Measurements from ENCODE around the gene SEMA3B.
A peak's percentile ranks its signal among the peaks of the same experiment; 100 is the strongest.
"Not testable (repeated sequence)": the region's sequence is repeated elsewhere in the genome, so short reads cannot be mapped to it uniquely, and the experiment has no call there.

The SEMA3B gene

DNA sequence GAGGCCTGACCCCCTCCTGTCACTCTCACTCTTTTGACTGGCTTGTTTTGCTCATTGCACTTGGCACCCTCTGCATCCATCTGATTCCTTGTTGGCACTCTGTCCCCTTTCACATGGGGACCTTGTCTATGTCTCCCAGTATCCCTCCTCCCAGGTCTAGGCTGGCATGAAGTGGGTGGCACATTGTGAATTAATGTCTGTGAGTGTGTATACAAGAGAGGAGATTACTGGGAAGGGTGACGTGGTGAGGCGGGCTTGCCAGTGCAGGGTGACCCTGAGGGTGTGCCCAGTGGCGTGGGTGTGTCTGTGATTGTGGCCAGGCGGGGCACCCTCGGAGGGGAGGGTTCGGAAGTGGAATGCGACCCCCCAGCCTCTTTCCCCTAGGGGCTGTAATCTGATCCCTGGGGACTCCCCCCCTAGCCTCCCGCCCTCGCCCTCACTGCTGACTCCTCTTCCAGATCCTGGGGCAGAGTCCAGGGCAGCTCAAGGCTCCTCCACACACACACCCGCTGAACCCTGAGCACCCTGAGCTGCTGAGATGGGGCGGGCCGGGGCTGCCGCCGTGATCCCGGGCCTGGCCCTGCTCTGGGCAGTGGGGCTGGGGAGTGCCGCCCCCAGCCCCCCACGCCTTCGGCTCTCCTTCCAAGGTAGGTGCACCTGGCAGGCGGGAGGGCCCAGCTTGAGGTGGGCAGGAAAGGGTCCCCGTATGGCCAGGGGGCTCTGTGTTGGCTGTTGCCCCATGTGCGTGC lies at the start of gene SEMA3B:
SEMA3B (plus strand) TSS at position 445 of the 749 bp plus-strand sequence; CDS start at position 539, 94 bp downstream.
- intact Hi-C loops (cut with micrococcal nuclease), result no loop called here
- Mint-ChIP-seq H3K27me3 (peaks cover 55% of the 10 kb centered on the region), H3K4me3 (no peak within 1 kb of the TSS), H3K9me3 (no peaks in the 10 kb centered on the region), H3K36me3 (ENCODE audit: low read depth) (no peaks in the 10 kb centered on the region), H3K27ac (no peak within 1 kb of the TSS), H3K4me1 (ENCODE audit: low read depth) (peaks cover 13% of the 10 kb centered on the region)

DNA sequence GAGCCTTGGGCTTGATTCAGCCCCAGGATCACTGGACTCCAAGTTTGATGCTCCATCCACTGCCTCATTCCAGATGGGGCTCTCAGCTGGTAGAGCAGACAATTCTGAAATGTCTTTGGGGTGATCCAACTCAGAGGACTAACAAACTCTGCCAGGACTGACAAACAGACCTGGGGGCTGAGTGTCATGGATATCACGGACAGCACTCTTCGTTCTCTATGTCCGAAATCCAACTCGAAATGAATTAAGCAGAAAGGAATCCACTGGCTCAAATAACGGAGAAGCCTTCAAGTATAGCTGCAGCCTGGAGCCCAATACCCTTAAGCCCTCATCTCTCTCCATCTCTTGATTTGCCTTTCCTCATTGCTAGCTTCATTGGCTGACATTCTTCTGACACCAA lies 49.7 kb upstream of the SEMA3B start:
- no peaks in the 10 kb centered on the region for H3K36me3 Mint-ChIP-seq (ENCODE audit: low read depth)
- intact Hi-C loops (cut with micrococcal nuclease), result no loop called here

DNA sequence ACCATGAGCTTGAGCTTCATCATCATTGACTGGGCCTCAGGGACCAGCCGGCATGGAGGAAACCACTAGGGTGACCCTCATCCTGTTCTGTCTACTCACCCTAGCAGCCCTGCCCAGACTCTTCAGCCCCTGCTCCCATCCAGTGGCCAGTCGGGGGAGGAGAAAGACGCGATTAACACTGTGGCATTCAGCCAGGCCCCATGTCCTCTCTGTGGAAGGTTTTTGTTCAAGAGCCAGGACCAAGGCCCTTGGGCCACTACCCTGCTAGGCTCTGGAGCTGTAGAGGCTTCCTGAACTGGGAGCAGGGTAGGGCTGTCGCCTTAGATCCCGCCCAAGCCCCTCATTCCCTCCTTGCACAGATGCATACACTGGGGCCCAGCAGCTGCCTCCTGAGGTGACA lies 48.8 kb upstream of the SEMA3B start:
- no peak overlapping the region for H3K27ac Mint-ChIP-seq
- no peaks in the 10 kb centered on the region for H3K36me3 Mint-ChIP-seq (ENCODE audit: low read depth)

More for the DNA sequence above, 49.7 kb upstream of the SEMA3B start:
- H3K27me3 Mint-ChIP-seq, result peaks cover 13% of the 10 kb centered on the region
- H3K27ac Mint-ChIP-seq, result no peak overlapping the region
- no peak overlapping the region for H3K4me3 Mint-ChIP-seq
- H3K9me3 Mint-ChIP-seq, result no peaks in the 10 kb centered on the region
- peaks cover 4% of the 10 kb centered on the region for H3K4me1 Mint-ChIP-seq (ENCODE audit: low read depth)

DNA sequence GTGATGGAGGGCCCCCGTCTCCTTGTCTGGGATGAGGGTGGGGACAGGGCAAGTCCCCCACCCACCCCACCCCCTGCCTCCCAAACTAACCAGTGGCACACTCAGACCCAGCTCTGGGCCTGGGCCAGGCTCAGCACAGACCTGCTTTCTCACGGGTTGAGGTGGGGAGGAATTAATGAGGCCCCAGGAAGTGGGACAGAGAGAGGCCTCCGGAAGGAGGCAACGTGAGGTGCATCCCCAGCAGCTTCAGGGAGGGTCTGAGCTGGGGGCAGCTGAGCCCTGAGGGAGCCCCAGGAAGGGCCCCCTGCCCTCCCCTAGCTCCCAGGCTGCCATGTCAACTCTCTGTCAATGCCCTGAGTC lies 47.9 kb upstream of the SEMA3B start:
- Mint-ChIP-seq H3K9me3 (no peaks in the 10 kb centered on the region), H3K36me3 (ENCODE audit: low read depth) (no peaks in the 10 kb centered on the region), H3K4me1 (ENCODE audit: low read depth) (peaks cover 7% of the 10 kb centered on the region), H3K27ac (no peak overlapping the region), H3K27me3 (peaks cover 27% of the 10 kb centered on the region), H3K4me3 (no peak overlapping the region)
- intact Hi-C loops (cut with micrococcal nuclease), result no loop called here

More for the DNA sequence above, 48.8 kb upstream of the SEMA3B start:
- H3K9me3 Mint-ChIP-seq, result no peaks in the 10 kb centered on the region
- intact Hi-C loops (cut with micrococcal nuclease), result no loop called here
- peaks cover 21% of the 10 kb centered on the region for H3K27me3 Mint-ChIP-seq
- peaks cover 4% of the 10 kb centered on the region for H3K4me1 Mint-ChIP-seq (ENCODE audit: low read depth)
- H3K4me3 Mint-ChIP-seq, result no peak overlapping the region

DNA sequence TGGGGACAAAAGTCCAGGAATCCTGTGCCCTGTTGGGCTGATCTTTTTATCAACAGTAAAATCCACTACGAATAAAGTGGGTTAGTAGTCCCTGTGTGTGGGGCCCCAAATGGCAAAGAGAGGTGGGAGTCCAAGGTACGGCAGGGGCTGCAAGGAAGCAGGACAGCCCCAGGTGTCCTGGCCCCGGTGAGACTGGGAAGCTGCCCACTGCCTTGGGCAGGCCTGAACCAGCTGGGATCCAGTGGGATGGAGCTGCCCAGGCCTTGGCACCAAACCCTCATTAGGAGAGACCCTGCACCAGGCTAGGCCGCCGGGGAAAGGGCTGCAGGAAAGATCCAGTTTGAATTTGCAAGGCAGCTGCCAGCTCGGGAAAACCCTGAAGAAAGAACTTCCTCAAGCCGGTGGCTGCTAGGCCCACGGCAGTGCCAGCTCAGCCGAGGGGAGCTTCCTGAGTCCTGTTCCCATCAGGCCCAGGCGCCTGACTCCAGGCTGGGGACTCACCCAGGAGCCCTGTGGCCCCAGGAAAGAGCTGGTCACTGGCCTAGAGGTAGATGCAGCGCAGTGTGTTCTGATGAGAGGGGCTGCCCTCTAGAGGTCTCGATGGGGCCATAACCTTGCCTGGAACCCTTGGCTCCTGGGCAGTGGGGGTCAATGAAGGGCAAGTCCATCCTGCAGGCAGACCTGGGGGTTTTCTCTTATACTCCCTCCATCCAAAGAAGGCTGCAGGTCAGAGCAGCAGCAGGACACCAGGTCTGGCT lies 47.4 kb upstream of the SEMA3B start:
- H3K27me3 Mint-ChIP-seq, result peaks cover 29% of the 10 kb centered on the region
- H3K36me3 Mint-ChIP-seq (ENCODE audit: low read depth), result no peaks in the 10 kb centered on the region
- H3K4me1 Mint-ChIP-seq (ENCODE audit: low read depth), result peaks cover 12% of the 10 kb centered on the region
- intact Hi-C loops (cut with micrococcal nuclease), result no loop called here
- no peaks in the 10 kb centered on the region for H3K9me3 Mint-ChIP-seq
- H3K4me3 Mint-ChIP-seq, result no peak overlapping the region
- H3K27ac Mint-ChIP-seq, result no peak overlapping the region

DNA sequence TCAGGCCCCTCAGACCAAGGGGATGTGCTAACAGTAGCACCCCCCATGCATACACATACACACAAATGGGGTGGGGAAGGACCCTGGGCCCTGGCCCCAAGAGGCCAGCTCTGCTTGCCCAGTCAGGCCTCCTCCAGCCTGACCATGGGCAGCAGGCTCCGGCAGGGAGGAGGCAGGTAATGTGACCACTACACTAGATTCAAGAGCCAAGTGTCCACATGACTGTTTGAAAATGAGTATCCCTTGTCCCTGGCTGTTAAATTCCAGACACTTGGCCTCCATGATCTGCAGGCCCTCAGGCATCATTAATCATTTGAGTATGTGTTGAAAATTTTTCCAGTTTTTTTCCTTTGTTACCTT lies 46.8 kb upstream of the SEMA3B start:
- H3K4me3 Mint-ChIP-seq, result no peak overlapping the region
- no peaks in the 10 kb centered on the region for H3K36me3 Mint-ChIP-seq (ENCODE audit: low read depth)
- H3K9me3 Mint-ChIP-seq, result no peaks in the 10 kb centered on the region
- H3K4me1 Mint-ChIP-seq (ENCODE audit: low read depth), result peaks cover 18% of the 10 kb centered on the region
- intact Hi-C loops (cut with micrococcal nuclease), result no loop called here
- peaks cover 26% of the 10 kb centered on the region for H3K27me3 Mint-ChIP-seq
- H3K27ac Mint-ChIP-seq, result no peak overlapping the region

DNA sequence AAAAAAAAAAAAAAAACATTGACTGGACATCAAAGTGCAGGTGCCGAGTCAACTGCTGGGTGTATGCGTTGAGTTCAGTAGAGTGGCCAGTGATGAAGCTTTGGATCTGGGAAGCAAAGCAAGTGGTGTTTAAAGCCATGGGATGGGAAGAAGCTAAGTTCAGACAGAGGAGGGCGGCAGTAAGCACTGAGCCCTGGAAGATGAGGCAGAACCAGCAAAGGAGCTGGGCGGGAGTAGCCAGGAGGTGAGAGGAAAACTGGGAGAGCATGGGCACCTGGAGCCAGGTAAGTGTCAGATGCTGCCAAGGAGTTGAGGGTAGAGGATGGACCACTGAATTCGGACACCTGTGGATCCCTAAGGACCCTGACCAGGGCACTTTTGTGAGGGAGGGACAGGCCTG lies 44.3 kb upstream of the SEMA3B start:
- Mint-ChIP-seq H3K4me3 (no peak overlapping the region), H3K27me3 (peaks cover 22% of the 10 kb centered on the region), H3K36me3 (ENCODE audit: low read depth) (no peaks in the 10 kb centered on the region), H3K9me3 (no peaks in the 10 kb centered on the region), H3K4me1 (ENCODE audit: low read depth) (peaks cover 43% of the 10 kb centered on the region), H3K27ac (no peak overlapping the region)
- intact Hi-C loops (cut with micrococcal nuclease), result no loop called here

DNA sequence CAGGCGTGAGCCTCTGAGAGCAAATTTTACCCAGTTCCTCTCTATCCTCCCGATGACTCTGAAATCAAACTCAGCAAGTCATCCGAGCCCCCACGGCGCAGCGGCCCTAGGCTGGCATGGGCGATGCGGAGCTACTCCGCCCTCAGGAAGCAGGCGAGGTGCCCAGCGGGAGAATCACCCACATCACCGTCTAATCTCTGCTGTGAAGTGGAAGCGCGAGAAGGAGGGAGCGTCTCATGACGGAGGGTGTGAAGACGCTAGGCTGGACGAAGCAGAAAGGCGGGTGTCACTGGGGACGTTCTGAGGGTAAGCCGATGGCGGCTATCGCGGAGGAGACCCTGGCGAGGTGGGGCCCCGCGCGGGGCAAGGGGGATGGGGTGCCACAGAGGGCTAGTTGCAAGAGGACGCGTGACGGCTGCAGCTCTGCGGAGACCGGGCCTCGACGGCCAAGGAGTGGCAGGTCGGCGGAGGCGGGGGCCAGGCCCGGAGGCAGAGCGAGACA lies 42.0 kb upstream of the SEMA3B start:
- Mint-ChIP-seq H3K27me3 (peaks cover 22% of the 10 kb centered on the region), H3K36me3 (ENCODE audit: low read depth) (no peaks in the 10 kb centered on the region), H3K4me1 (ENCODE audit: low read depth) (peaks cover 61% of the 10 kb centered on the region), H3K9me3 (no peaks in the 10 kb centered on the region), H3K27ac (peak overlapping the region; percentile 92), H3K4me3 (peak overlapping the region; percentile 82)
- intact Hi-C loops (cut with micrococcal nuclease), result loop anchor here (1.0 kb wide), 4 partner anchors 19 to 106 kb away; no protein-coding TSS in a partner anchor

DNA sequence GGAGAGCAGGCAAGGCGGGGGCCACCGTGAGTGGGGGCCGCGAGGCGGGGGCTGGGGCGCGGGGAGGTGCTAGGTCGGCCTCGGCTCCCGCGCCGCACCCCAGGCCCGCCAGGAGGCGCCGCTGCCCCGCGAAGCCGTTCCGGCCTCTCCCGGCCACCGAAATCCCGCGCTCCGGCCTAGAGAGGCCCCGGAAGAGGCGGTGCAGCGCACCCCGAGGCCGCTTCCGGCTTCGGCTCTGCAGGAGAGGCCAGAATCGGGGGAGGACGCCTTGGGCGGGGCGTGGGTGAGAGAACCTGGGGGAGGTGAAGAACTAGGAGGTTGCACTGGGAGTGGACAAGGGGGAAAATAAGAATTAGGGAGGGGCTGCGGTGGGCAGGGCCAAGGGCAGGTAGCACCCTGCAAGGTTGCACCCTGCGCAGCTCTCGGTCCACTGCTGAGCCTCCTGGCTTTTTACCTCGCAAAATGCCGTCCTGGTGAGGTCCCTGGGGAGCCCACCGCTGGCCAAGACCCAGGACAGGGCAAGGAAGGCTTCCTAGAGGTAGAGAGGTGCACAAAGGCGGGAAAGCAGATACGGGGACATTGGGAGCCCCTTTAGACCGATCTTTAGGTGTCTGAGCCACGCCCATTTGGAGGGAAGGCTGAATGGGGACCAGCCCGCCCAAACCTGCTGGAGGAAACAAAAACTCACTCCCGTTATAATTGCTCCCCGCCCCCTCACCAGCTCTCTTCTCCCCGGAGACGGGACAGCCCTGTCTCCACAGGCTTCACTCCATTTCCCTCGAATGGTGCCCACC lies 41.4 kb upstream of the SEMA3B start:
- Mint-ChIP-seq H3K4me1 (ENCODE audit: low read depth) (peaks cover 64% of the 10 kb centered on the region), H3K9me3 (no peaks in the 10 kb centered on the region), H3K4me3 (peak overlapping the region; percentile 82), H3K27me3 (peaks cover 22% of the 10 kb centered on the region), H3K27ac (peak overlapping the region; percentile 92), H3K36me3 (ENCODE audit: low read depth) (no peaks in the 10 kb centered on the region)
- intact Hi-C loops (cut with micrococcal nuclease), result loop anchor here (1.0 kb wide), 2 partner anchors 19 to 46 kb away; no protein-coding TSS in a partner anchor

DNA sequence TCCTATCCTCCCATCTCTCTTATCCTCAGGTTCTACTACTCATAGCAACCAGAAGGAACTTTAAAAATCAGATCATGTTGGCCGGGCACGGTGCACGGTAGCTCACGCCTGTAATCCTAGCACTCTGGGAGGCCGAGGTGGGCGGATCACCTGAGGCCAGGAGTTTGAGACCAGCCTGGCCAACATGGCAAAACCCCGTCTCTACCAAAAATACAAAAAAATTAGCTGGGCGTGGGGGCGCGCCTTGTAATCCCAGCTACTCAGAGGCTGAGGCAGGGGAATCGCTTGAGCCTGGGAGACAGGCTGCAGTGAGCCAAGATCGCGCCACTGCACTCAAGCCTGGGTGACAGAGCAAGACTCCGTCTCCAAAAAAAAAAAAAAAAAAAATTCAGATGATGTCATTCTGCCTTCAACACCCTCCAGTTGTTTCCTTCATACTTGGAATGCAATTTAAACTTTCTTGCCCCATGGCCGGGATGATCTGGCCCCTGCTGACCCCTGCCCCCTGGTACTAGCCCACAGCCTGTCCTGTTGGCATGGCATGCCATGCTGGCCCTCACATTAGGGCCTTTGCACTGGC lies 40.7 kb upstream of the SEMA3B start:
- H3K9me3 Mint-ChIP-seq; H3K36me3 Mint-ChIP-seq (ENCODE audit: low read depth); intact Hi-C loops (cut with micrococcal nuclease): not testable (repeated sequence)
- Mint-ChIP-seq H3K4me1 (ENCODE audit: low read depth) (peaks cover 71% of the 10 kb centered on the region), H3K27me3 (peaks cover 22% of the 10 kb centered on the region), H3K4me3 (peak overlapping the region; percentile 82), H3K27ac (peak overlapping the region; percentile 92)

DNA sequence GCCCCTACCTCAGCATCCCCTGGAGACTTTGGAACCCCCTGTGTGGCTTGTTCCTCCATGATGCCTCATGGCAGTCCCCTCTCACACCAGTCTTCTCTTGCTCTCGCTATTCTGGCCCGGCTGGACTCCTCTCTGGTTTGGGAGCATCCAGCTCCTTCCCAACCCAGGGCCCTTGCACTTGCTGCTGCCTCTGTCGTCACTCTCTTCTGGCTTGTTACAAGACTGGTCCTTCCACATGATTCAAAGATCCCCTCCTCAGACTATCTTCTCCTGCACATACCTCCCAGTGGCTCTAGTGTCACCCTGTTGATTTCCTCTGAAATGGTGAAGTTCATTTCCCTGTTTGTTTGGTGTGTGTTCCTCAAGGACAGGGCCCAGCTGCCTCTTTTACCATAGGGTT lies 39.5 kb upstream of the SEMA3B start:
- Mint-ChIP-seq H3K27ac (peak overlapping the region; percentile 92), H3K36me3 (ENCODE audit: low read depth) (no peaks in the 10 kb centered on the region), H3K4me3 (no peak overlapping the region), H3K4me1 (ENCODE audit: low read depth) (peaks cover 82% of the 10 kb centered on the region), H3K27me3 (peaks cover 15% of the 10 kb centered on the region), H3K9me3 (no peaks in the 10 kb centered on the region)
- intact Hi-C loops (cut with micrococcal nuclease), result no loop called here

DNA sequence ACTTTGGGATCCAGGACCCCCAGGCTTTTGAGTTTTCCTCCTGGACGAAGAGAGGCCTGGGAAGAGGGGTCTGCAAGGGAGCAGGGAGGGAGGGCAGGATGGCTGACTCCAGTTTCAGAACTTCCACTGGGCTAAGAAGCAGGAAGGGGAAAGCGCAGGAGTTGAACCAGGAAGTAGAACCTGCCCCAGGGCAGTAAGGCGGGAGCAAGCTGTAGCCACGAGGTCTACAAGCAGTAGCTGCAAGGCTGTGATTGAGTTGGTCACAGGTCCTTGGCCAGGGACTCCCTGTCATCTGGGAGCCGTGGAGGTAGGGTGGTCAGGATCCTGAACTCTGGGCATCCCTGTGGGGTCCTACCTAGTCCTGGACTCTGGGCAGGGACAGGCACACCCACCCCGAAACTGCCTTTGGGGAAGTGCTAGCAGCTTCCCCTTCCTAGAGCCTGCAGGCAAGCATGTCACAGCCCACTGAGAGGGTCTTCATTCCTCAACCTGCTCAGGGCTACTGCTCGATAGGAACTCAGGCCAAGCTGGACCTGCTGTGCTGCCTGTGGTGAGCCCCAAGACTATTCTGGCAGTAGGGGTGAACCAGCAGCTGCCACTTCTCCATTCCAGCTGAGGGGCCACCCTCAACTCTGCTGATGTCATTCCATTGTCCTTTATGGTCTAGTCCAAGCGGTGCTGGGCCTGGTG lies 38.7 kb upstream of the SEMA3B start:
- peak overlapping the region; percentile 92 for H3K27ac Mint-ChIP-seq
- H3K4me3 Mint-ChIP-seq, result peak overlapping the region; percentile 52
- no peaks in the 10 kb centered on the region for H3K9me3 Mint-ChIP-seq
- H3K4me1 Mint-ChIP-seq (ENCODE audit: low read depth), result peaks cover 89% of the 10 kb centered on the region
- H3K36me3 Mint-ChIP-seq (ENCODE audit: low read depth), result no peaks in the 10 kb centered on the region
- intact Hi-C loops (cut with micrococcal nuclease), result no loop called here
- H3K27me3 Mint-ChIP-seq, result peaks cover 8% of the 10 kb centered on the region

DNA sequence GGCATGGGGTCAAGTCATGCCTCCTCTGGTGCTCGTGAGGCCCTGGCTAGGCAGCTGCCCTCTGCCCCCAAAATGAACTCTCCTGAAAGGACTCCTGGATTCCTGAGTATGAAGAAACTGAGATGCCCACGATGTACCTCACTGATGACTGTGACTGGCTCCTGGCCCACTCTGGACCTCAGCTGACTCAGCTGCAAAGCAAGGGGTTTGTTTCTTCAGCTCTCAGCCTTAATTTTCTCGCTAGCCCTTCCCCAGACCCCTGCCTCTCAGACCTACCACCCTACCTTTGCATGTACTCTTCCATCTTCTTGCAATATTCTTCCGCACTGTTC lies 38.2 kb upstream of the SEMA3B start:
- Mint-ChIP-seq H3K36me3 (ENCODE audit: low read depth) (no peaks in the 10 kb centered on the region), H3K4me3 (peak overlapping the region; percentile 52), H3K27me3 (peaks cover 3% of the 10 kb centered on the region), H3K9me3 (no peaks in the 10 kb centered on the region), H3K4me1 (ENCODE audit: low read depth) (peaks cover 94% of the 10 kb centered on the region), H3K27ac (peak overlapping the region; percentile 92)
- intact Hi-C loops (cut with micrococcal nuclease), result no loop called here
